Measurements from ENCODE around the gene MICAL2.

- TF ChIP-seq CTCF (IDR thresholded peaks at IDR 0.05) (no peak), POLR2AphosphoS5 (IDR thresholded peaks at IDR 0.05) (no peak), POLR2A (IDR thresholded peaks at IDR 0.05) (no peak)
Observed at GRCh38 chr11:12261551-12261950, 151.2 kb downstream of the MICAL2 start.
